Erythroblast (primary cell): ENCODE data around the gene PAM.

Experiments
- GATA1 ChIP-seq: IDR thresholded peaks from 2 replicates; pipeline ENCODE4 v1.6.1; 2011; ENCODE audit warnings: low read depth, mild to moderate bottlenecking, control low read depth, low read length, moderate library complexity
- POLR2A ChIP-seq: IDR thresholded peaks from 2 replicates; pipeline ENCODE4 v1.6.1; 2011; ENCODE audit warnings: mild to moderate bottlenecking, low read length

- no peak for TF ChIP-seq POLR2A
- TF ChIP-seq GATA1 = no peak
These were observed 227.0 kb downstream of the PAM start for GRCh38 chr5:102981957-102982635.
